Stimulated activated CD4-positive, alpha-beta T cell treated with anti-CD3 and anti-CD28 coated beads, Interleukin-15, amount 100 ng/mL, for 1 hour (primary cell): ENCODE measurements around the gene COL20A1.

Experiments used
- DNase-seq, 2 donors: peaks; one replicate each; pipeline ENCODE4 v3.0.0-alpha.2; 2020; ENCODE audit warnings: low read depth in 1 of 2, low spot score in 1 of 2

Gene COL20A1

DNA sequence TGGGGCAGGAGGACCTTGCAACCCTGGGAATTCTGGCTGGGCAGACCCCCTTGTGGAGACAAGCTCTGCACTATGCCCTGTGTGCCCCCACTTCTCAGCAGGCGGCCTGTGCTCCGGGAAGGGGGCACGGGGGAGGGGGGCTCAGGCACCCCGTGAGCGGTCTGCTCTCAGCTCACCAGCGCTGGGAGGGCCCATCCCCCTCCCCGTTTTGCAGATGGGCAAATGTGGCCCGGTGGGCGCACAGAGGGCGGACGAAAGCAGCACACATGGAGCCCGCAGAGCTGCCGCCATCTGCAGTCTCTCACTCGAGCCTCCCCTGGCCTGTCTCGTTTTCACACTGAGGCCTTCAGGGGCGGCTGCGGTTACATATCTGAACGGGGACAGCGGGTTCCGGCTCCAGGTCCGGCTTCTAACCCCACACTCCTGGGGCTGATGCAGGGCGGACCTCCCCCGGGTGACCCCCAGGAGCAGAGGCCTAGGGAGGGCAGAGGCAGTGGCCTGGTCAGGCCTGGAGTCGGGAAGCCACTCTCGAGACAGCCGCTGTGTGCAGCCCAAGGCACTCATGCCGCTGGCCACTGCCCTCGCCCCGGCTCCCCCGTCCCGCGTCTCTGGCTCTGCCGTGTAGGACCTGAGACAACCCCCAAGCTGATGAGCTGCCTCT, 54.2 kb downstream of the COL20A1 start:
- DNase-seq, result no peak

GRCh38 chr20:63347950-63348827, 55.2 kb downstream of the COL20A1 start:
- no peak for DNase-seq

- DNase-seq, result no peak
Observed at GRCh38 chr20:63348828-63349515, 56.0 kb downstream of the COL20A1 start.

DNA sequence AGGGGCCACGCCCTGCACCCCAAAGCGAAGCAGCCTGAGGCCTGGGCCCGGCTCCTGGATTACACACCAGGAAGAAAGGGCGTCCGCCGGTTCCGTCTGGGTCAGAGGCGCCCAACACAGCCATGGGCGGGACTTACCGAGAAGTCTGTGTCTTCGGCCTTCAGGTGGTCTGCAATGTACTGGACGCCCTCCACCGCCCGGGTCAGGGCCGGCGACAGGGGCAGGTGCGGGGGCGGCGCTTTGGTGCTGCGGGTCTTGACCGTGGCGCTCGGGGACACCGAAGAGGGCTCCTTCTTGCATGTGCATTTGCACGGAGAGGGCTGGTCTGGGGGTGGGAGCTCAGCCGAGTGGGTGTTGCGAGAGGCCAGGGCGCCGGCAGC, 56.5 kb downstream of the COL20A1 start:
- no peak for DNase-seq

DNA sequence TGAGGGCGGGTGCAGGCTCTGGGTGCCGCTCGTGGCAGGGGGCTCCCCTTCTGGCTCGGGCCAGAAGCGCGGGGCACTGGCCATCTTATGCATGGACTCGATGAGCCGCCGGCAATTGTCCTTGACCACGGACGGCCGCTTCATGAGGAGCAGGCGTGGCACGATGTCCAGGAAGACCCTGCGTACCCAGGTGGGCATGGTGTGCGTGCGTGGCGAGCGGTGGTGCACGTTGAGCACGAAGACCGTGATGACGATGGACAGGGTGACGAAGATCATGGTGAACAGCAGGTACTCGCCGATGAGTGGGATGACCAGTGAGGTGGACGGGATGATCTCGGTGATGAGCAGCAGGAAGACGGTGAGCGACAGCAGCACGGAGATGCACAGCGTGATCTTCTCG, 57.2 kb downstream of the COL20A1 start:
- no peak for DNase-seq

DNA sequence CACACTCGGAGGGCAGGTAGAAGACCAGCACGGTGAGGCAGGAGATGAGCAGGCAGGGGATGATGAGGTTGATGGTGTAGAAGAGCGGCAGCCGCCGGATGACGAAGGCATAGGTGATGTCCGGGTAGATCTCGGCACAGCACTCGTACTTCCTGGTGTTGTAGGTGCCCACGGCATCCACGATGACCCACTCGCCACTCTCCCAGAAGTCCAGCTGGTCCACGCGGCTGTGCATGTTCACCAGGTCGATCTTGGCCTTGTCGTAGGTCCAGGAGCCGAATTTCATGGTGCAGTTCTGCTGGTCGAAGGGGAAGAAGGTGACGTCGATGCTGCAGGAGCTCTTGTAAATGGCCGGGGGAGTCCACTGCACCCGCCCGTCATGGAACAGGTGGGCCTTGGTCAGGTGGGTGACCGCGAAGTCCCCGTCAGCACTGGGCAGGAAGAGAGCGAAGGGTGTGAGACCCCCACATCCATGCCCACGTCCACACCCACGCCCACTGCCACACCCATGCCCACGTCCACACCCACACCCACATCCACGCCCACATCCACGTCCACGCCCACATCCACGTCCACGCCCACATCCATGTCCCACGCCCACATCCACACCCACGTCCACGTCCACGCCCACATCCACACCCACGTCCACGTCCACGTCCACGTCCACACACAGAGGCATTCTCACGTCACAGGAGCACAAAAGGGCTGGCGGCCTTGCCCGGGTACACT, 57.8 kb downstream of the COL20A1 start:
- DNase-seq, result no peak

DNA sequence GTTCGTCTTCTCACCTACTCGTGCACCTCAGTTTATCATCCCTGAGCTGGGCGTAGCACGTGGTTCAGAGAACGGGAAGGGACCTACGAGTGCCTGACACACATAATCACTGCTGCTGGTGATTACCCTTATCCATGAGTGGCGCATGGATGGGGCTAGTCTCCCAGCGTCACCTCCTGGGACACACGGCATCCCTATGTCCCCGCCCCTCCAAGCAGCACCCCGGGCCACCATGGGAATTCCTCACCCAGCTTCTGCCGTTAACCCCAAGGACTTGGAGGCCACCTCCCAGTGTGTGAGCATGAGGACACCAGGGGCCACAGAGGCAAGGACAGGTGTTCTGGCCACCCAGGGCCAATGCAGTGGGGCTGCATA, 58.3 kb downstream of the COL20A1 start:
- no peak for DNase-seq

DNA sequence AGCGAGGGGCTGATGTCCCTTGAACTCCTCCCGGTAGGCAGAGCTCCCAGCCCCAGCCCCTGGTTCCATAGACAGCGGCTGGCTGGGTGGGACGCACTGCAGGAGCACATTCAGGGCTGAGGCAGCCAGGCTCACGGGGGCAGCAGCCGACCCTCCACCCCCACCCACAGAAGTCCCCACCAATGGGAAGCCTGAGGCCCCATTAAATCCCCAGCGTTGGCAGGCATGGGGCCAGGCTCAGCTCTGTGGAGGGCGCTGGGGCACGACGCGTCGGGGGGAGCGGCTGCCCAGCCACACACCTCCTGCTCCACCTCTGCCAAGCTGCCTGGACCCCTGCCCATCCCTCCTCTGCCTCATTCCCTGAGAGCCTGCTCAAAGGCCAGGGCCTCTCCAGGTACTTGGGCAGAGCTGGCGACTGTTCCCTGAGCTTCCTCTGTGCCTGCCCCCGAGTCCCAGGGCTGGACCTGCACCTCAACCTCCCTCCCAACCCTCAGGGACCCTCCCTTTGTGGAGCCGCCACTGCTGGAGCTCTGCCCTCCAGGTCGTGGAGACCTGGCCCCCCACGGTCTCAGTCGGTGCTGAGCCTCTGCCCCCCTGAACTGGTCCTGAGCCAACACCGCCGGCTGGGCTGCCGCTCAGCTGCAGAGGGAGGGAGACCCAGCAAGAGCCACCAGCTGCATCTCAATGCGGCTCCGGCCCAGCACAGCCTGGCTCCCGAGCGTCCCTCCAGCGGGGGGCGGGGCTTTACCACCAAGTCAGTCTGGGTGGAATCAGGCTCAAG, 59.0 kb downstream of the COL20A1 start:
- no peak for DNase-seq

DNA sequence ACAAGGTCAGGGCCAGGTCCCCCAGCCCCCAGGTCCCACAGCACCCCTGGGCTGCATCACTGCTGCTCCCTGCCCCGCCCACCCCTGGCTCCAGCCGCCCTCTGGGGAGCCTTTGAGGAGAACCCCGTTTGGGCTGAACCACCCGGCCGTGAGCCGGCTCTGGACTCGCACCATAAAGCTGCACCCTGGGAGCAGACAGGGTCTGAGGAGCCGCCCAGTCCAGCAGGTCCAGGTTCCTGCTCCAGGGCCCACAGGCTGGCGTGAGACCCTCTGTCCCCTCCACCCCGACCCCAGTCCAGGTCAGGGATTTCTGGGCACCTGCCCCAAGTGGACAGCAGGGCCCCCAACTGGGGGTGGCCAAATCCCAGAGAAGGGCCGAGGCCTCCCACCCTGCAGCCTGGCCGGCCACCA, 59.8 kb downstream of the COL20A1 start:
- DNase-seq, result no peak

- DNase-seq, result no peak
Observed at GRCh38 chr20:63354636-63355350, 61.8 kb downstream of the COL20A1 start.

GRCh38 chr20:63355781-63356295, 62.9 kb downstream of the COL20A1 start:
- no peak for DNase-seq

DNA sequence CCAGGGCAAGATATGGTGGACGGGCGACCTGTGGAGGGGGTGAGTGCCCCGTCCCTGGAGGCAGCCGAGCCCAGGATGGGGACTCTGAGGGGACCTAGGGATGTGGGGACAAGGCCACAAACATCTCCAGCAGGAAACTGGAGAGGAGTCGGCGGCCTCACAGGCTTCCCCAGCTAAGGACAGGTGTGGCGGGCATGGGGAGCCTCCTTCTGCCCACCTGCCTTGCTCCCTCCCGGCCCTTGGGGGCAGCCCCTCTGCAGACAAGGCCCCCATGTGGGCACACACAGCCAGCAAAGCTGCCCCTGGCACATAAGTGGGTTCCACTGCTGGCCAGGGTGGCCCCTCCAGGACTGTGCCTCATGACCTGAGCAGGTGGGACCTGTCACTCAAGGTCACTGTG, 63.5 kb downstream of the COL20A1 start:
- no peak for DNase-seq

DNA sequence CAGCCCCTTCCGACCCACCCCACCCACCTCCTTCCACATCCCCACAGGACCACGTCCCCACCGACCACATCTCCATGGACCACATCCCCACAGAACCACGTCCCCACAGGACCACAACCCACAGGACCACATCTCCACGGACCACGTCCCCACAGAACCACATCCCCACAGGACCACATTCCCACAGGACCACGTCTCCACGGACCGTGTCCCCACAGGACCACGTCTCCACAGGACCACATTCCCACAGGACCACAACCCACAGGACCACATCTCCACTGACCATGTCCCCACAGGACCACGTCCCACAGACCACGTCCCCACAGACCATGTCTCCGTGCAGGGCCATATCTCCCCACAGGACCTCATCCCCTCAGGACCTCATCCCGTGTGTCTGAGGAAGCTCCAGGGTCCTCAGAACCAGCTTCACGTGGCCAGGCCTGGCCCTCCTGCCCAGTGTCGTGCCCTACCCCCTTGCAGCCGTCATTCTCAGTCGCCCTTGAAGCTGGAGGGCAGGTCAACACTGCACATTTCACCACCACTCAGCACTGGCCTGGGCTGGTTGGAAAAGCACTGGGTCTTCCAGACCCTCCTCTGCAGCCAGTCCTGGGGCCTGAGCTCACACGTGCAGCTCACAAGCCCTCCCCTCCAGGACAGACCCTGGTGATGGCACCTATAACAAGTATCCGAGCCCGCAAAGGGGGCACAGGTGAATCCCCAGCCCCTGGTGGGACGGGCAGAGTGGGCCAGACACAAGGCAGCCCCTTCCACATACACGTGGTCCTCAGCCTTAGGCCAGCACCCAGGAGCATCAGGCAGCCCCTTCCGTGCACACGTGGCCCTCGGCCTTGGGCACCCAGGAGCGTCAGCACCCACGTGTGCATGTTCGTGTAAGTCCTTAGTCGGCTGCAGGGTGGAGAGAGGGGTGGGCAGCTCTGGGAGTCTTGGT, 64.2 kb downstream of the COL20A1 start:
- no peak for DNase-seq

DNA sequence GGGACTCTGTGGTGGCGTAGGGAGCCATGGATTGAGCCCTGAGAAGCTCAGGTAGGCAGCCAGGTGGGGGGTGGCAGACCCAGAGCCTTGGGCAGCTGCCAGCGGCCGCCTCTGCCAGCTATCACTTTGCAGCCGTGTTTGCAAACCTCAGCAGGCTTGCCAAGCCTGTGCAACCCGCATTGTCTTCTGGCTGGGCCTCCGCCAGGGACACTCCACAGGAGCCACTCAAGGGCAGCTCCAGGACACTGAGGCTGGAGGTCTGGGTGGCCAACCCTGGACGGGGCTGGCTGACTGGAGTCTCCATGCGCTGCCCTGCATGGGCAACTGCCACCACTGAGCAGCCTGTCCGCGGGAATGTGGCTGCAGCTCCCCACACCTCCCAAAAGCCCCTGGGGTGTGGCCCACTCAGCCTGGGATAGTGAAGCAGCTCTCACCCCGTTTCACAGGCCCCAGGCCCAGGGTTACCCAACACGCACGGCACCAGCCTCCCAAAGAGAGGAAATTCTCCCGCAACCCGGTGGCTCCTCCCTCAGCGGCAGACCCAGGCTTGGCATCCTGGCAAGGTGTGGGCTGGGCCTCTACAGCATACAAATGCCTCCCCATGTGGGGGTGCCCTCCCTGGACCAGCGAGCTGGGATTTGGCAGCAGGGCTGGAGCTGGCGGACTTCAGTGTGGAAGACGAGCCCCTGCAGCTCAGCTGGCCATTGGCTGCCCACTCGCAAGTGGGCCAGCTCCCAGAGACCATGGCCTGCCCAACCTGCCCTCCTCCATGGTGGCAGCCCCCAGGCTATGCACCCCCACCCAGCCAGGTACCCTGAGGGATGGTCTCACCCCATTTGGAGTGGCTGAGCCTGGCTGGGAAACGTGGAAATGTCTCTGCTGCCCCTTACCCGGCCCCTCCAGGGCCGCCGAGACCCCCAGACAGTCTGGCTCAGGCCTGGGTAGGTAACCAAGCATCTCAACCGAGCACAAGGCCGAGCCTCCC, 65.2 kb downstream of the COL20A1 start:
- no peak for DNase-seq

GRCh38 chr20:63359164-63359934, 66.4 kb downstream of the COL20A1 start:
- no peak for DNase-seq

DNA sequence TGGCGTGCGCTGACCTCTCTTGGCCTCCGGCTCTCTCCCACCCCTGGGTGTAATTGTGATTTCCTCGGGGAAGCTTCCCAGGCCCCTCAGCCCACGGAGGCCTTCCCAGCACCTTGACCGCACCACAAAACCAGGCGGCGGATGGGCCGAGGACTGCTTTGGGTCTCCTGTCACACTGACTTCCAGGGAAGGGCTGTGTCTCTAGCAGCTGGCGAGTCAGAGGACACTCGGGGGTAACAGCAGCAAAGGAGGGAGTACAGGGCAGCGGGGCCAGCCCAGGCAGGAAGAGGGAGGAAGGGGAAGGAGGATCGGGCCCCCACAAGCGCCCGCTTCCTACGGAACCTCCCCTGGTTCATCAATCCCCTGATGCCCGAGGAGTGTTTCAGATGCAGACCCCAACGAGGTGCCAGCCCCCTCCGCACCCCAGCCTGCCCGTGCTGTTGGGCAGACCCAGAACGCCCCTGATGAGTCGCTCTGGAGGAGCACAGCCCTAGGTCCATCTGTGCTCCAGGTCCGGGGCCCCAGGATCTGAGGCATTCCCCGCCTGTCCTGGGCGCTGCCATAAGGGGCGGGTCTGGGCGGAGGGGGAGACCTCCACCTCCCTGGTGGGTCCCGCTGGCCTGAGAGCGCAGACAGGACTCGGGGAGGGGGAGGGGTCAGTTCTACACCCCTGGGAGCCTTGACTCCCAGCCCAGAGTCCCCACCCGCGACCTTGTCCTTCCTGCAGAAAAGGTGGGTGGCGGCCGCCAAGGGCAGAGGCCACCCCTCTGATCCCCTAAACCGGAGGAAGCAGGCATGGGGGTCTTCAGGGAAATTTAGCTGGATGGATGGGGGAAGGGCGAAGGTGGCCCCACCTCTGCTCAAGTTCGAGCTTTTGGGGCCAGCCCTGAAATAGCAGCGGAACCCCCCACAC, 67.2 kb downstream of the COL20A1 start:
- DNase-seq, result no peak
